Karpas-422 (cell line): ENCODE measurements around the gene OR4K14. TPM values are rescaled to one million over a fixed set of nuclear protein-coding genes. Genes with fewer than 3 reads are reported as not detected.
"Not testable (repeated sequence)": the region's sequence is repeated elsewhere in the genome, so short reads cannot be mapped to it uniquely, and the experiment has no call there.

Experiments
- DNase-seq: peaks from one replicate; pipeline ENCODE4 v3.0.0-alpha.2; 2015
- H2AFZ ChIP-seq: fragments of 200-600 bp; sonication (generic); 2 replicates; pipeline ENCODE4 v1.6.1; 2014; ENCODE audit warnings: antibody characterized with exemption, low read length, mixed read lengths
- H3K27ac ChIP-seq: fragments of 200-600 bp; sonication (generic); 2 replicates; pipeline ENCODE4 v1.5.1; 2014; ENCODE audit warnings: mild to moderate bottlenecking, low read length, moderate library complexity
- H3K27me3 ChIP-seq: fragments of 200-600 bp; sonication (generic); 2 replicates; pipeline ENCODE4 v1.6.1; 2014; ENCODE audit warnings: low read length, mixed read lengths
- H3K36me3 ChIP-seq: fragments of 200-600 bp; sonication (generic); 2 replicates; pipeline ENCODE4 v1.6.1; 2014; ENCODE audit warnings: low read length, mixed read lengths; ENCODE audit not compliant: insufficient read depth
- H3K4me1 ChIP-seq: fragments of 200-600 bp; sonication (generic); 2 replicates; pipeline ENCODE4 v1.6.1; 2014; ENCODE audit warnings: mild to moderate bottlenecking, low read length, mixed read lengths
- H3K4me2 ChIP-seq: fragments of 200-600 bp; sonication (generic); 2 replicates; pipeline ENCODE4 v1.6.1; 2014; ENCODE audit warnings: low read length, low read depth, mild to moderate bottlenecking; ENCODE audit not compliant: poor library complexity, severe bottlenecking
- H3K4me3 ChIP-seq: fragments of 200-600 bp; sonication (generic); 2 replicates; pipeline ENCODE4 v1.5.1; 2014; ENCODE audit warnings: mild to moderate bottlenecking, antibody characterized with exemption, low read length, mixed read lengths
- H3K79me2 ChIP-seq: fragments of 200-600 bp; sonication (generic); 2 replicates; pipeline ENCODE4 v1.6.1; 2014; ENCODE audit warnings: mild to moderate bottlenecking, low read length, mixed read lengths
- H3K9ac ChIP-seq: fragments of 200-600 bp; sonication (generic); 2 replicates; pipeline ENCODE4 v1.6.0; 2014; ENCODE audit warnings: low read length
- H3K9me2 ChIP-seq: fragments of 200-600 bp; sonication (generic), shearing (Covaris generic); replicated peaks from 2 replicates; pipeline ENCODE4 v1.6.0; 2014; ENCODE audit warnings: mild to moderate bottlenecking, low read length, moderate library complexity; ENCODE audit not compliant: insufficient read depth
- H3K9me3 ChIP-seq: fragments of 300-700, 200-600 bp; sonication (generic); 2 replicates; pipeline ENCODE4 v1.6.1; 2014; ENCODE audit warnings: low read length, mixed read lengths
- H4K20me1 ChIP-seq: fragments of 200-600 bp; sonication (generic); 2 replicates; pipeline ENCODE4 v1.6.1; 2014; ENCODE audit warnings: mild to moderate bottlenecking, antibody characterized with exemption, low read length, low read depth; ENCODE audit not compliant: insufficient read depth
- total RNA-seq: library from RNA; depleted of rRNA; stranded (reverse); fragments of >200 nt; shearing (Covaris generic); gene quantifications from 2 replicates; pipeline ENCODE4 v1.2.3, GENCODE V29; 2014; ENCODE audit warnings: low replicate concordance; rRNA removed

Gene OR4K14
- total RNA-seq, 1 experiment from 2014 or later = not detected

GRCh38 chr14:20002319-20002718 lies 16.8 kb downstream of the OR4K14 start:
- Histone ChIP-seq H3K36me3 (no peaks in the 10 kb centered on the region), H3K9me3 (peaks cover 20% of the 10 kb centered on the region), H3K4me2 (no peak overlapping the region), H3K27me3 (no peaks in the 10 kb centered on the region), H3K79me2 (no peaks in the 10 kb centered on the region), H3K9ac (no peak overlapping the region), H2AFZ (no peak overlapping the region), H3K9me2 (no peaks in the 10 kb centered on the region), H3K4me3 (no peak overlapping the region), H4K20me1 (no peaks in the 10 kb centered on the region), H3K4me1 (no peaks in the 10 kb centered on the region), H3K27ac (no peak overlapping the region)
- no peak for DNase-seq

GRCh38 chr14:20001863-20002262 lies 17.2 kb downstream of the OR4K14 start, which contains the start of gene OR4Q2:
Gene OR4Q2, plus strand, starts transcription at chr14:20002163.
- Histone ChIP-seq H3K79me2 (no peaks in the 10 kb centered on the region), H3K9ac (no peak within 1 kb of the TSS), H3K4me1 (no peaks in the 10 kb centered on the region), H3K4me3 (no peak within 1 kb of the TSS), H3K4me2 (no peak within 1 kb of the TSS), H3K27me3 (no peaks in the 10 kb centered on the region), H3K36me3 (no peaks in the 10 kb centered on the region), H3K27ac (no peak within 1 kb of the TSS), H3K9me2 (no peaks in the 10 kb centered on the region), H4K20me1 (no peaks in the 10 kb centered on the region), H3K9me3 (peaks cover 18% of the 10 kb centered on the region), H2AFZ (no peak within 1 kb of the TSS)
- no peak for DNase-seq

DNA sequence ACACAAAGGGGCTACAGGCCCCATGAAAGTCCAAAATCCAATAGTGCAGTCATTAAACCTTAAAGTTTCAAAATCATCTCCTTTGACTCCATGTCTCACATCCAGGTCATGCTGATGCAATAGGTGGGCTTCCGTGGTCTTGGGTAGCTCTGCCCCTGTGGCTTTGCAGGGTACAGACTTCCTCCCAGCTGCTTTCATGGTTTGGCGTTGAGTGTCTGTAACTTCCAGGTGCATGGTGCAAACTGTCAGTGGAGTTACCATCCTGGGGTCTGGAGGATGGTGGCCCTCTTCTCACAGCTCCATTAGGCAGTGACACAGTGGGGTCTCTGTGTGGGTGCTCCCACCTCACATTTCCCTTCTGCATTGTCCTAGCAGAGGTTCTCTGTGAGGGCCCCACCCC lies 25.7 kb downstream of the OR4K14 start:
- Histone ChIP-seq H3K36me3 (no peaks in the 10 kb centered on the region), H3K27me3 (no peaks in the 10 kb centered on the region), H3K4me2 (no peak overlapping the region), H3K4me1 (no peaks in the 10 kb centered on the region), H3K9ac (no peak overlapping the region), H4K20me1 (no peaks in the 10 kb centered on the region), H3K9me2 (0 out of 2 replicates have a peak, but pooled peaks cover 5% of the 10 kb centered on the region), H2AFZ (no peak overlapping the region), H3K79me2 (no peaks in the 10 kb centered on the region), H3K4me3 (no peak overlapping the region), H3K9me3 (peaks cover 47% of the 10 kb centered on the region), H3K27ac (no peak overlapping the region)
- no peak for DNase-seq

DNA sequence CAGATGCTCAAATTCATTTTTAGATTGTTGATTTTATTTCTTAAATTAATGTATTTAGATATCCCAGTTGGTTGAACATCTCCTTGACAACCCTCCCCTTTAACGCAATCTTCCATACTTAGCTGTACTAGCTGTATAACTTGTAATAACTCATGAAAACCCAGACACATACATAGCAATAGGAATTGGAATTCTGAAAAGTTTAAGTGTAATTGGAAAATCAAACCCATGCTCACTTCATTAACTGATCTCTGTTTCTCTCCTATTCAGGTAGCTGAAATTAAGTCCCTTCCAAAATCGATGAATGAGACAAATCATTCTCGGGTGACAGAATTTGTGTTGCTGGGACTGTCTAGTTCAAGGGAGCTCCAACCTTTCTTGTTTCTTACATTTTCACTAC lies 43.8 kb downstream of the OR4K14 start, which contains the start of gene OR4K15:
OR4K15 (plus strand) TSS at position 301 of the 400 bp plus-strand sequence; CDS start at position 301, 0 bp downstream.
- no peaks in the 10 kb centered on the region for H3K27me3 ChIP-seq
- H3K9me2 ChIP-seq = no peaks in the 10 kb centered on the region
- no peaks in the 10 kb centered on the region for H4K20me1 ChIP-seq
- H3K4me1 ChIP-seq = no peaks in the 10 kb centered on the region
- no peaks in the 10 kb centered on the region for H3K36me3 ChIP-seq
- H3K4me3 ChIP-seq = no peak within 1 kb of the TSS
- no peak within 1 kb of the TSS for H2AFZ ChIP-seq
- H3K4me2 ChIP-seq = no peak within 1 kb of the TSS
- H3K27ac ChIP-seq = no peak within 1 kb of the TSS
- no peak for DNase-seq
- no peaks in the 10 kb centered on the region for H3K79me2 ChIP-seq
- H3K9ac ChIP-seq = no peak within 1 kb of the TSS
- peaks cover 5% of the 10 kb centered on the region for H3K9me3 ChIP-seq

DNA sequence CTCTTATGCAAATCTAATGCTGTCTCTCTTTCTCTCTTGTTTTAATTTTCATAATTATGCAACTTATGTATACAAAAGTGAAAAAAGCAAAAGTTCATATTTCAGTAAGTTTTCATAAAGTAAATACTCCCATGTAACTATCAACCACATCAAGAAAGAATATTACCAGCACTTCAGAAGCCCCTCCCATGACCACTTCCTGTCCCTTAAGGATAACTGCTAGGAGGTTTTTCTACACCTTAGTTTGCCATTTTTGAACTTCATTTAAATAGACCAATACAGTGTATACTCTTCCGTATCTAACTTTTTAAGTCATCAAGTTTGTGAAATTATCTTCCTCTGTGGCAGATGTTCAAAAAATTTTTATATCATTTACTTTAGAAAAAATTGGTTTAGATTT lies 44.3 kb downstream of the OR4K14 start:
- no peaks in the 10 kb centered on the region for H3K27me3 ChIP-seq
- no peak for DNase-seq
- H2AFZ ChIP-seq = no peak overlapping the region
- no peaks in the 10 kb centered on the region for H3K79me2 ChIP-seq
- no peaks in the 10 kb centered on the region for H3K9me2 ChIP-seq
- H3K4me3 ChIP-seq = no peak overlapping the region
- no peak overlapping the region for H3K27ac ChIP-seq
- no peaks in the 10 kb centered on the region for H4K20me1 ChIP-seq
- no peak overlapping the region for H3K4me2 ChIP-seq
- H3K9me3 ChIP-seq = peaks cover 2% of the 10 kb centered on the region; the same call in 1 of the 2 replicates
- H3K9ac ChIP-seq = no peak overlapping the region
- no peaks in the 10 kb centered on the region for H3K36me3 ChIP-seq
- H3K4me1 ChIP-seq = no peaks in the 10 kb centered on the region

DNA sequence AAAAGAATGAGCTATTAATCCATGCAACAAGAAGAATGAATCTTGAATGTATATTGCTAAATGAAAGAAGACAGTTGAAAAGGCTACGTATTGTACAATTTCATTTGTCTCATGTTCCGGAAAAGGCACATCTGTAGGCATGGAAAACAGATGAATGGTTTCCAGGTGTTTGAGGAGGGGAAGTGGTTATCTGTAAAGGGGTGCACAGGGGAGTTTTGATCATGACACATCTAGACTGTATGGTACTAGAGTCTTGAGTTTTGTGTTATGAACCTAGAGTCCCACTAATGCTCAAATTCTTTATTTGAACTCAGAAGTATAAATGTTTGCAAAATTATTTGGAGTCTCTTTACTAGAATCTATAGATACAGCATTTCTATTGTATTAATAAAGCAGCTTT lies 49.4 kb downstream of the OR4K14 start:
- DNase-seq, H3K4me3 ChIP-seq, H3K9me3 ChIP-seq, H3K27me3 ChIP-seq, H3K4me2 ChIP-seq, H3K9ac ChIP-seq, H3K79me2 ChIP-seq, H3K4me1 ChIP-seq, H4K20me1 ChIP-seq, H3K27ac ChIP-seq, H3K36me3 ChIP-seq, H3K9me2 ChIP-seq, H2AFZ ChIP-seq: not testable (repeated sequence)

Other genes starting within 250 kb of the OR4K14 start
- gene OR4M1, start 245.8 kb downstream of the OR4K14 start, total RNA-seq = not detected in 2 replicates
- gene OR4N2, start 215.5 kb downstream of the OR4K14 start, total RNA-seq = not detected in 2 replicates
- not detected in 2 replicates for gene OR4K2, start 144.2 kb downstream of the OR4K14 start, total RNA-seq
- not detected in 2 replicates for gene OR4K5, start 98.7 kb downstream of the OR4K14 start, total RNA-seq
- gene OR4K1, start 88.4 kb downstream of the OR4K14 start, total RNA-seq = not detected in 2 replicates
- not detected in 2 replicates for gene OR4K15, start 43.7 kb downstream of the OR4K14 start, total RNA-seq
- gene OR4Q2, start 17.1 kb downstream of the OR4K14 start, total RNA-seq = not detected in 2 replicates
- not detected in 2 replicates for gene OR4K13, start 16.7 kb upstream of the OR4K14 start, total RNA-seq
- not detected in 2 replicates for gene OR4L1, start 40.7 kb upstream of the OR4K14 start, total RNA-seq
- gene OR4K17, start 91.4 kb upstream of the OR4K14 start, total RNA-seq = not detected in 2 replicates
- not detected in 2 replicates for gene OR4N5, start 119.5 kb upstream of the OR4K14 start, total RNA-seq
- not detected in 2 replicates for gene OR11G2, start 171.6 kb upstream of the OR4K14 start, total RNA-seq
- gene OR11H6, start 204.4 kb upstream of the OR4K14 start, total RNA-seq = not detected in 2 replicates
- not detected in 2 replicates for gene OR11H7, start 209.7 kb upstream of the OR4K14 start, total RNA-seq
- gene OR11H4, start 220.0 kb upstream of the OR4K14 start, total RNA-seq = not detected in 2 replicates